IMR-90 (cell line): ENCODE data around the gene TUBA1A.

Experiments used
- CTCF ChIP-seq: conservative IDR thresholded peaks from 2 replicates; pipeline ENCODE4 v1.5.1; 2012; ENCODE audit warnings: mild to moderate bottlenecking, low read depth, low read length, improper control_type of control experiment
- FOS ChIP-seq: fragments of 150-350 bp; IDR thresholded peaks from 2 replicates; pipeline ENCODE4 v1.6.1; 2016; ENCODE audit warnings: low read depth, low read length
- MAFK ChIP-seq: IDR thresholded peaks from 2 replicates; pipeline ENCODE4 v1.6.1; 2012; ENCODE audit warnings: low read depth, low read length, improper control_type of control experiment
- MAZ ChIP-seq: IDR thresholded peaks from 2 replicates; pipeline ENCODE4 v1.6.1; 2012; ENCODE audit warnings: low read depth, mild to moderate bottlenecking, low read length, improper control_type of control experiment, moderate library complexity, borderline replicate concordance
- POLR2A ChIP-seq: IDR thresholded peaks from 2 replicates; pipeline ENCODE4 v1.6.1; 2012; ENCODE audit warnings: mild to moderate bottlenecking, low read depth, low read length
- RAD21 ChIP-seq: IDR thresholded peaks from 2 replicates; pipeline ENCODE4 v1.6.1; 2012; ENCODE audit warnings: low read length, improper control_type of control experiment
- SMC3 ChIP-seq: fragments of 150-350 bp; IDR thresholded peaks from 2 replicates; pipeline ENCODE4 v1.6.1; 2016; ENCODE audit warnings: low read depth, mild to moderate bottlenecking, antibody characterized with exemption, low read length, moderate library complexity
- USF2 ChIP-seq: fragments of 150-350 bp; IDR thresholded peaks from 2 replicates; pipeline ENCODE4 v1.6.1; 2017; ENCODE audit warnings: mild to moderate bottlenecking, antibody characterized with exemption, low read length, low read depth

- TF ChIP-seq SMC3, result no peak
- TF ChIP-seq RAD21, result no peak
- no peak for TF ChIP-seq CTCF
- TF ChIP-seq POLR2A, result no peak
- TF ChIP-seq USF2, result peak; percentile 65
- TF ChIP-seq FOS, result no peak
- TF ChIP-seq MAFK, result no peak
- no peak for TF ChIP-seq MAZ
These were observed 47.5 kb upstream of the TUBA1A start for GRCh38 chr12:49236423-49236822.
